Lower lobe of right lung (tissue), 2 donors: Measurements from ENCODE around the gene TOX3. TPM values are rescaled to one million over a fixed set of nuclear protein-coding genes. Genes with fewer than 3 reads are reported as not detected.

Experiments
- ATAC-seq, 2 donors: fragments of 200-7000 bp; cut with Tn5 transposase; one replicate each; pipeline ENCODE4 v1.9.1; 2020 to 2022; ENCODE audit warnings: mild to moderate bottlenecking in 2 of 2, moderate library complexity in 2 of 2
- DNase-seq: peaks from one replicate; pipeline ENCODE4 v3.0.0-alpha.2; 2020
- H3K27ac ChIP-seq: fragments of 200-600 bp; one replicate; pipeline ENCODE4 v1.8.0; 2022
- H3K27me3 ChIP-seq: fragments of 200-600 bp; one replicate; pipeline ENCODE4 v1.8.0; 2022; ENCODE audit warnings: low read depth
- H3K36me3 ChIP-seq: fragments of 200-600 bp; one replicate; pipeline ENCODE4 v1.8.0; 2022; ENCODE audit warnings: mild to moderate bottlenecking
- H3K4me1 ChIP-seq: fragments of 200-600 bp; one replicate; pipeline ENCODE4 v1.8.0; 2022
- H3K4me3 ChIP-seq: fragments of 200-600 bp; one replicate; pipeline ENCODE4 v1.8.0; 2022; ENCODE audit warnings: mild to moderate bottlenecking
- H3K9me3 ChIP-seq: fragments of 200-600 bp; one replicate; pipeline ENCODE4 v1.8.0; 2022
- intact Hi-C: fragments of 100-400 bp; cut with DNase I; formaldehyde crosslinking; loops from one replicate; pipeline ENCODE4 v1.11.0; 2022
- total RNA-seq: library from RNA; stranded (reverse); fragmentation: NEBNext Ultra II Directional; extraction: Animal tissue kit (Norgen Biotek cat#: 25700); gene quantifications from one replicate; pipeline ENCODE4 v1.2.1, GENCODE V29; 2021
- TF ChIP-seq, protein P1 (sequence below): fragments of 200-600 bp; IDR thresholded peaks from one replicate; pipeline ENCODE4 v1.8.0; 2022; ENCODE audit warnings: antibody characterized with exemption, mild to moderate bottlenecking
- donor health status: DM: no; HTN: yes; CAD: no; lungs with severe emphysema.

The TOX3 gene
- total RNA-seq, 1 donor from 2014 or later, result 4.1 TPM

DNA sequence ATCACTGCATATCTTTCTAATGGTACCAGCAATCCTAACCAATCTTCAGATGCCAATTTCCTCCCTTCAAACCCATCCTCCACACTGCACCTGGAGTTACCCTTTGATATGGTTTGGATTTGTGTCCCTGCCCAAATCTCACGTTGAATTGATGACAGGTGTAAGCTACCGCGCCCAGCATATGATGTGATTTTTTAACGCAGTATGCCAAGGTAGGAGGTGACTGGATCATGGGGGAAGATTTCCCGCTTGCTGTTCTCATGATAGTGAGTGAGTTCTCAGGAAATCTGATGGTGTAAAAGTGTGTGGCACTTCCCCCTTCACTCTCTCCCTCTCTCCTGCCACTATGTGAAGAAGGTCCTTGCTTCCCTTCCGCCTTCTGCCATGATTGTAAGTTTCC, 57.0 kb downstream of the TOX3 start:
- intact Hi-C loops, result no loop called here
- Histone ChIP-seq H3K27ac (no peak overlapping the region), H3K27me3 (no peaks in the 10 kb centered on the region), H3K4me3 (no peak overlapping the region), H3K4me1 (no peaks in the 10 kb centered on the region), H3K9me3 (no peaks in the 10 kb centered on the region), H3K36me3 (no peaks in the 10 kb centered on the region)
- ATAC-seq, result no peak
- no peak for DNase-seq
- TF ChIP-seq, protein P1, sequence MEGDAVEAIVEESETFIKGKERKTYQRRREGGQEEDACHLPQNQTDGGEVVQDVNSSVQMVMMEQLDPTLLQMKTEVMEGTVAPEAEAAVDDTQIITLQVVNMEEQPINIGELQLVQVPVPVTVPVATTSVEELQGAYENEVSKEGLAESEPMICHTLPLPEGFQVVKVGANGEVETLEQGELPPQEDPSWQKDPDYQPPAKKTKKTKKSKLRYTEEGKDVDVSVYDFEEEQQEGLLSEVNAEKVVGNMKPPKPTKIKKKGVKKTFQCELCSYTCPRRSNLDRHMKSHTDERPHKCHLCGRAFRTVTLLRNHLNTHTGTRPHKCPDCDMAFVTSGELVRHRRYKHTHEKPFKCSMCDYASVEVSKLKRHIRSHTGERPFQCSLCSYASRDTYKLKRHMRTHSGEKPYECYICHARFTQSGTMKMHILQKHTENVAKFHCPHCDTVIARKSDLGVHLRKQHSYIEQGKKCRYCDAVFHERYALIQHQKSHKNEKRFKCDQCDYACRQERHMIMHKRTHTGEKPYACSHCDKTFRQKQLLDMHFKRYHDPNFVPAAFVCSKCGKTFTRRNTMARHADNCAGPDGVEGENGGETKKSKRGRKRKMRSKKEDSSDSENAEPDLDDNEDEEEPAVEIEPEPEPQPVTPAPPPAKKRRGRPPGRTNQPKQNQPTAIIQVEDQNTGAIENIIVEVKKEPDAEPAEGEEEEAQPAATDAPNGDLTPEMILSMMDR, result no peak

DNA sequence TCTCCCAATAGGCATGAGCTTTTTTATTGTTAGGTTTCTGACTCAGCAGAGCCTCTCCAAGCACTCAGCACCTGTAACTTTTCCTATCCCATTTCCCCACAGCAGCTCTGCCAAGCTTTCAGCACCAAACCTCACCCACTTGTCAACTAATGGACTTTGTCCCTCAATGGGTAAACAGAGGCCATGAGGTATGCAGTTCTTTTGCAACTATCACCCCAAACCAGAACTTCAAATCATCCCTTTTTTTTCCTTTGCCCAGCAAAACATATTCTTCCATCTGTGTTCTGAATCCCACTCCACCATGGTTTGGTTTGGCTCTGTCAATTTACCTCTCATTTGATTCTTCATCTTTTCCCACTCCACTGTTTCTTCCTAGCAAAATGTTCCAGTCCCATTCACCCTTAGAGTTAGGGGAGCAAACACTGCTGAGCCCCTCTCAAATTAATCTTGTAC, 58.1 kb downstream of the TOX3 start:
- TF ChIP-seq, protein P1, result no peak
- Histone ChIP-seq H3K4me1 (no peaks in the 10 kb centered on the region), H3K27me3 (no peaks in the 10 kb centered on the region), H3K4me3 (no peak overlapping the region), H3K36me3 (no peaks in the 10 kb centered on the region), H3K27ac (no peak overlapping the region), H3K9me3 (no peaks in the 10 kb centered on the region)
- ATAC-seq, result no peak
- DNase-seq, result no peak
- intact Hi-C loops, result no loop called here

DNA sequence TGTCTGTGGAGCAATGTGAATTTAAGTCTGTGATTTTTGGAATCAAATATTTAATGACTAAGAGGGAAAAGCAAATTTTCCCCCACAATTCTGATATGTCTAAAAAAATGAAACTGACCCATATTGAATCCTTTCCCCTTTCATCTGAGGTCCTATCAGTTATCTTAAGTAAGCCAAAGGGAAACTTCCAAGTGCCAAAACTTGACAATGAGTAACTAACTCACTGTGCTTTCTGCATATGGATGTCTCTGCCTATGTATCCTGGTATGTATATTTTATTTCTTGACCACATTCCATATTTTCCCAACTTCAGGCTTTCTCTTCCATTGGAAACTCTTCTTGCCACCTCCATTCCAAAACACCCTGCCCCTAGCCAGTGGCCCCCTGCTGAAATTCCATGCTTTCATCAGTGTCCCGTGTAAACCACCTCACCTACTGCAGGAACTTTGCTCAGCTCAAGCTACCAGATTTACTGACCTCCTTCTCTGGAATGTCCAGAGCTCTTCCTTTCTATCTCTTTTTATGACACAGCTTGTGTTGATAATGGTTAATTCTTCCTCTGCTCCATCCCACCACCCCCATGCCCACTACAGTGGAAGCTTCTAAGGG, 59.0 kb downstream of the TOX3 start:
- Histone ChIP-seq H3K9me3 (no peaks in the 10 kb centered on the region), H3K4me1 (no peaks in the 10 kb centered on the region), H3K27ac (no peak overlapping the region), H3K36me3 (no peaks in the 10 kb centered on the region), H3K4me3 (no peak overlapping the region), H3K27me3 (no peaks in the 10 kb centered on the region)
- intact Hi-C loops, result no loop called here
- no peak for ATAC-seq
- TF ChIP-seq, protein P1, result no peak
- DNase-seq, result no peak

DNA sequence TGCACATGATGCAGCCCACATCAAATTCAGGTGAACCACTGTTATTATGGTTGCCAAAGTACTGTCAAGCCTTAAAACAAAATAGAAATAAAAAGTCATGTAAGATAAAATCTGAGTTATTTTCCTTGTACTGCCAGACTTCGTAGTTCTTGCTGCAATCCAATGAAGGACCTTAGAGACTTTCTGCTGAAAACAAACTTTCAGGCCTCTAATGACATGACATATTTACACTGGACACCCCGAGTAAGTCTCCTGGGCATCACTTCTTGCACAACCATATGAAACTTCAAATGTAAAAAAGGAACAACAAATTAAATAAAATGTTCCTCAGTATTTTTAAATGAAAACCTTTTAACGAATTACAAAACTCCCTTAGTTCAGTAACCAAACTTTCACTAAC, 66.7 kb downstream of the TOX3 start:
- intact Hi-C loops, result no loop called here

DNA sequence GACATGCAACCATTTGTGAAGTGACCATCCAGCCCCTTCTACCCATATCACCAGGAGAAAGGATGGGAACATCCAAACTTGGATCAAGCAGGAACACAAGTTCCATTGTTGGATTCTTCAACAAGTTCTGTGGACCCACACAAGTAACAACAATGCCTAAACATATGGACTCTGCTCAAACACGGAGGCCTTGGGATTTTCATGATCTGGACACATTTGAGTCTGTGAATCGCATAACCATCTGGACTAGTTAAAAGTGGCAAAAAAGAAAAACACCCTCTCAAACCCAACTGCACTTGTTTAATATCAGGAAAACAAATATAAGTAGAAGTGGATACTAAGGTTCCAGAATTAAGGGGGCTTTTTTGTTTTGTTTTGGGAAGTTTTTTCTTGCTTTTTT, 70.8 kb downstream of the TOX3 start:
- DNase-seq (no peak), ATAC-seq (no peak)
- H3K4me1 ChIP-seq, result no peaks in the 10 kb centered on the region
- TF ChIP-seq, protein P1, result no peak
- no peak overlapping the region for H3K27ac ChIP-seq
- no peaks in the 10 kb centered on the region for H3K27me3 ChIP-seq
- H3K9me3 ChIP-seq, result no peaks in the 10 kb centered on the region
- H3K4me3 ChIP-seq, result no peak overlapping the region
- H3K36me3 ChIP-seq, result no peaks in the 10 kb centered on the region
- intact Hi-C loops, result no loop called here

More for the DNA sequence above, 66.7 kb downstream of the TOX3 start:
- ATAC-seq (no peak), DNase-seq (no peak)
- H3K4me1 ChIP-seq, result no peaks in the 10 kb centered on the region
- H3K27me3 ChIP-seq, result no peaks in the 10 kb centered on the region
- TF ChIP-seq, protein P1, result no peak
- no peaks in the 10 kb centered on the region for H3K9me3 ChIP-seq
- H3K27ac ChIP-seq, result no peak overlapping the region
- H3K36me3 ChIP-seq, result no peaks in the 10 kb centered on the region
- no peak overlapping the region for H3K4me3 ChIP-seq
